Measurements from ENCODE around the gene RAB11FIP3. TPM values are rescaled to one million over a fixed set of nuclear protein-coding genes. Genes with fewer than 3 reads are reported as not detected.
A peak's percentile ranks its signal among the peaks of the same experiment; 100 is the strongest.

Gene RAB11FIP3
- total and polyA plus RNA-seq, 2 of the 13 experiments (the other 11 are each of a cell fraction or from before 2014, with no cell fraction given), result 34.3 to 57.6 TPM

GRCh38 chr16:391885-392335, 33.5 kb upstream of the RAB11FIP3 start (continued):
- TF ChIP-seq UBTF (CRISPR knock-in tag; IDR thresholded peaks at IDR 0.05) (peak; percentile 30; the same call in 1 of the 2 replicates), GPBP1L1 (CRISPR knock-in tag; IDR thresholded peaks at IDR 0.05) (no peak), ZNF414 (CRISPR knock-in tag; IDR thresholded peaks at IDR 0.05) (no peak), RXRA (CRISPR knock-in tag; IDR thresholded peaks at IDR 0.05) (0 out of 2 replicates have a peak, but pooled peaks have one; percentile 24), CBX1 (IDR thresholded peaks at IDR 0.05; ENCODE audit: low read depth) (peak; percentile 43), ZKSCAN5 (CRISPR knock-in tag; IDR thresholded peaks at IDR 0.05) (peak; percentile 99), ZNF468 (CRISPR knock-in tag; IDR thresholded peaks at IDR 0.05) (no peak), ZBTB33 (CRISPR knock-in tag; IDR thresholded peaks at IDR 0.05) (peak; percentile 46; the same call in 1 of the 2 replicates), ZHX1 (CRISPR knock-in tag; IDR thresholded peaks at IDR 0.05; ENCODE audit: low read depth) (no peak), ZNF367 (CRISPR knock-in tag; IDR thresholded peaks at IDR 0.05; ENCODE audit: borderline replicate concordance) (no peak), ZNF724P (CRISPR knock-in tag; IDR thresholded peaks at IDR 0.05; ENCODE audit: borderline replicate concordance) (no peak), ZMYM3 (CRISPR knock-in tag; IDR thresholded peaks at IDR 0.05) (peak; percentile 57), ZNF501 (CRISPR knock-in tag; IDR thresholded peaks at IDR 0.05) (peak; percentile 39; the same call in 1 of the 2 replicates), ATM (IDR thresholded peaks at IDR 0.05; ENCODE audit: borderline replicate concordance) (no peak), KLF16 (CRISPR knock-in tag; IDR thresholded peaks at IDR 0.05) (0 out of 4 replicates have a peak, but pooled peaks of 1 of the 2 experiments have one; percentile 23), ZNF562 (CRISPR knock-in tag; IDR thresholded peaks at IDR 0.05; ENCODE audit: borderline replicate concordance) (no peak), ZNF18 (CRISPR knock-in tag; IDR thresholded peaks at IDR 0.05; ENCODE audit: insufficient replicate concordance) (no peak), TOE1 (CRISPR knock-in tag; IDR thresholded peaks at IDR 0.05) (no peak), ELF4 (CRISPR knock-in tag; IDR thresholded peaks at IDR 0.05; ENCODE audit: borderline replicate concordance) (no peak)
